Fibroblast of skin of right biceps (primary cell): Measurements from ENCODE around the gene RNASE7.
"Not testable (repeated sequence)": the region's sequence is repeated elsewhere in the genome, so short reads cannot be mapped to it uniquely, and the experiment has no call there.

Experiments used
- DNase-seq: peaks from one replicate; pipeline ENCODE4 v3.0.0-alpha.2; 2013

RNASE7 gene

DNA sequence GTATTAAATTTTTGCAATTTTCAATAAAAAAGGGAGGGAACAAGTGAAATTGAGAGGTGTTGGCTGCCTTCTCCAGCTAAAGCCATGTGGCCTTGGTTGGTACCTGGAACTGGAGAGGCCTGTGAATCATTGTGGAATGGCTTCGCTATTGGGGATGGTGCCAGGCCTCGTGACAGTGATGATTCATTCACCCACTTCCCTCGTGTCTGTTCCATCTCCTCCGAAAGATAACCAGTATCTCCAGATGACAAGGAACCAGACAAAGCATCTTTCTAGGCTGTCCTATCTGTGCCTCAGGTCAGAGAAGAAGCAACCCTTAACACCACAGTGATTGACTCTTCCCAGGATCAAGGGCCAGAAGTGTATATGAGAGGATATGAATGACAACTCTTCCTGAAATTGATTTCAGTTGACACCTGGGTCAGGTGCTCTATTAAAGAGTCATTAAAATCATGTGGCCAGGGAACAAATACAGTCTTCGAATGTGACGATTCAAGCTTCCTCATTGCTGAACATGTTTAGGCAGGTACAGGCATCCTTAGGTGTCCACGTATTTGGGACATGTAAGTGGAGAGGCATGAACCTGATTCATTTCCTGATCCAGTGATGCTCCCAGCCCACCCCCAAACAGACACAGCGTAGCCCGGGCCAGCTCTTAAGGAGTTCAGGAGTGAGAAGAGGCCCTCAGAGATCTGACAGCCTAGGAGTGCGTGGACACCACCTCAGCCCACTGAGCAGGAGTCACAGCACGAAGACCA, at the start of gene RNASE7:
Gene RNASE7 (plus strand): TSS at position 687 of the 758 bp plus-strand sequence. CDS start 631 bp downstream, outside the sequence.
- peak; percentile 33 for DNase-seq

DNA sequence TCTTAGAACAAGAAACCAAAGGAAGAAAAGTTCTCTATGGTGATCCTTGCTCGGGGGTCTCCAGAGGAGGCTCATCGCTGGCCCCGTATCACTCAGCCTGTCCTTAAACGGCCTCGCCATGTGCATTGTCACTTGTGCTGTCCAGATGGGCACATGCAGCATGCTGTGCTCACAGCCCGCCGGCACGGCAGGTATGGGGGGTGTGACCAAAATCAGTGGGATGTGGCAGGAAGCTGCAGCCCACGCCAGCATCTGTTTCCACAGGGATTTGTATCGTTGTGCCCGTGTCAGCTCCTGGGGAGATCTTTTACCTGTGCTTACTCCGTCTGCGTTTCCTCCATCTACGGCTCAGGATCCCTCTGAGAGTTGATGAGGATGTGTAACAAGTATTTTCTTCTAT, 45.6 kb upstream of the RNASE7 start:
- DNase-seq, result no peak

DNA sequence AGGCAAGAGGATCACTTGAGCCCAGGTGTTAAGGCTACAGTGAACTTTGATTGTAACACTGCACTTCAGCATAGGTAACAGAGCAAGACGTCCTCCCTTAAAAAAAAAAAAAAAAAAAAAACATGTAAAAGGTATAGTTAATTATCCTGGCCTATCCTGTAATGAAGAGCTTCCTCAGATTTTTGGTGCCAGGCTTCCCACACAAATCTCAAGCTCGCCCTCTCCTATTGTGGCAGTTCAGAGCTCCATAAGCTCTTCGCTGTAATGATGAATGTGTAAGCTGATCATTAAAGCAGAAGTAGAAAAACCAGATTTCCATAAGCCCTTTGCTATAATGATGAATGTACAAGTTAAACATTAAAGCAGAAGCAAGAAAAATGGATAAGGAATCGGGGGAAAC, 45.0 kb upstream of the RNASE7 start:
- DNase-seq, result no peak

DNA sequence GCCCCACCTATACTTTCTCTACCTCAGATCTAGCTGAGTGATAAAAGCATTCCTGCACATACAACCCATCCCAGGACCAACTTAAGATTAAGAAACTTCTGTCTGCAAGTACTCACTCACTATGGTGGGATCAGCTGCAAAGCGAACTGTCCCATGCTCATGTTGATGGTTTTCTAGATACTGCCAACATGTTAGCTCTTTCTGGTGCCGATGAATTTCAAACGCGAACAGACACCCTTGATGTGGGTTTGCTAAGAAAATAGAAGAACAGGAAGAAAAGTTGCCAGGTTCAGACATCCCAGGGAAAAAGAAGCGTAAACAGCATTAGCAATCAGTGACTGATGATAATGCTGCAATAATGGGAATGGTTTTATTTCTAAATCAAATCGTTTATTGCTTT, 44.6 kb upstream of the RNASE7 start:
- no peak for DNase-seq

DNA sequence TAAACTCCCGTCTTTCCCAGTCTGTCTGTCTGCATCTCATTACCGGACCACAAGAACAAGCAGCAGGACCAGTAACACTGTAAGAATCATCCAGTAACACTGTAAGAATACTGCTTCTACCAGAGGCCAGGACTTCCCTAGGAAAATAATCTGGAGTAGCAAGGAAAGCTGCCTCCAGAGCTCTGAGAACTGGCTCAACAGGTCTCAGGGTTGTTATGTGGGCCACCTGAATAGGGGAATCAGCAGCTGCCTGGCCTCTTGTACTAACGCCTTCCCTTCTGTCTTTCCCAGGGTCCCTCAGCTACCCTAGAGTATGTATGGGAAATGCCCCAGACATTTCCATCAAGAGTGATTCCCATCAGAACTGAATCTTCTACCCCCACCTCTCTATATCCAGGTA, 44.0 kb upstream of the RNASE7 start:
- no peak for DNase-seq

- DNase-seq, result peak; percentile 78
Observed at GRCh38 chr14:20998674-20999366, 43.3 kb upstream of the RNASE7 start, which contains the start of gene SLC39A2. TSS of gene SLC39A2 (plus strand) at chr14:20999293. CDS start at chr14:20999447, 154 bp downstream.

DNA sequence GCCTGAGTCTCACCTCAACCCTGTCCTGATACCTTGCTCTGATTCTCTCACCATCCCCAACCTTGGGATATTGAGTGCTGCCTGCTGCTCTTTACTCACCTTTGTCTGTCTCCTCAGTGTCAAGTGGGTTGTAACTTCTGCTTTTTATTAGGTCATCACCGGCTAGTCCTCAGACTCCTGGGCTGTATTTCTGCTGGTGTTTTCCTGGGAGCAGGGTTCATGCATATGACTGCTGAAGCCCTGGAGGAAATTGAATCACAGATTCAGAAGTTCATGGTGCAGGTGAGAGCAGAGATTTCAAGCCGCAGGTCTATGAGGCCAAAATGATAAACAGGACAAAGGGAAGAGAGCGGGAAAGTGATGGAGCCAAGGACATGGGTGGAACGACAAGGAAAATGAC, 42.6 kb upstream of the RNASE7 start:
- no peak for DNase-seq

GRCh38 chr14:21001218-21001617, 40.9 kb upstream of the RNASE7 start:
- no peak for DNase-seq

- no peak for DNase-seq
Observed at GRCh38 chr14:21003788-21004346, 38.3 kb upstream of the RNASE7 start.

- not testable (repeated sequence) for DNase-seq
Observed at GRCh38 chr14:21009721-21010120, 32.4 kb upstream of the RNASE7 start.

GRCh38 chr14:21011136-21011535, 31.0 kb upstream of the RNASE7 start:
- no peak for DNase-seq

GRCh38 chr14:21014761-21015190, 27.4 kb upstream of the RNASE7 start:
- peak; percentile 77 for DNase-seq

DNA sequence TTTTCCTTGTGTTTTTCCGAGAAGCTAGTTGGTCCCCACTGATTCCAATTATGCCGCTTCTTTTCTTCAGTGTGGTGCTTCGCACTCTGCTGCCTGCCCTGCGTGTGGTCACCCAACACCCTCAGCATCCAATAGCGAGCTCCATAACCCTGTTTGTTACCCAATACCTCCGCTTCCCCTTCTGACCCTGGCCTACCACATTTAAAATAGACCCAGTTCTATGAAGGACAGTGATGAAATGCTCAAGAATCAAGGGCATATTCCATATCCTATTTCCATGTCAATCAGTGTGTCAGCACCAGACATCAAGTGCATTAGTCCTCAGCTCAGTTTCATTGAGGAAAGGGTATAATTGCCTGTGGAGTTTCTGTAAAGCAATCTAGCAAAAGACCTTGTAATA, 26.9 kb upstream of the RNASE7 start:
- DNase-seq, result no peak

GRCh38 chr14:21016413-21017190, 25.6 kb upstream of the RNASE7 start:
- no peak for DNase-seq

GRCh38 chr14:21017528-21018245, 24.5 kb upstream of the RNASE7 start:
- DNase-seq, result no peak

DNA sequence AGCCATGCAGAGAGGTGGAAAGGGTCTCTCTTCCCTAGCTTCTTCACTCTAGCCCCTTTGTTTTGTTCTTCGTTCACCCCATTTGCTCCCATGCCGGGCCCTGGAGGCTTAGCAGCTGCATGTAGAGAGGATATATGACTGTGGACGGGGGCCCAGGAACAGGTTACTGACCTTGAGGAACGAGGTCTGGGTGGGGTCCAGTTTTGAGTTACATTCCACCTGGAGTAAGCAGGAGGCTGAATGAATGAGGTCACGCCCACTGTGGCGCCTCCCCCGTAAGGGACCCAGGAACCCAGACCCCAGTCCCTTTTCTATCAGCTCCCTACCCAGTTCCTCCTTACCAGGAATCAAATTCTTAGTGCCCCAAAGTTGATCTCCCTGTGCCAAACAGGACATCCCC, 23.9 kb upstream of the RNASE7 start:
- DNase-seq, result no peak

DNA sequence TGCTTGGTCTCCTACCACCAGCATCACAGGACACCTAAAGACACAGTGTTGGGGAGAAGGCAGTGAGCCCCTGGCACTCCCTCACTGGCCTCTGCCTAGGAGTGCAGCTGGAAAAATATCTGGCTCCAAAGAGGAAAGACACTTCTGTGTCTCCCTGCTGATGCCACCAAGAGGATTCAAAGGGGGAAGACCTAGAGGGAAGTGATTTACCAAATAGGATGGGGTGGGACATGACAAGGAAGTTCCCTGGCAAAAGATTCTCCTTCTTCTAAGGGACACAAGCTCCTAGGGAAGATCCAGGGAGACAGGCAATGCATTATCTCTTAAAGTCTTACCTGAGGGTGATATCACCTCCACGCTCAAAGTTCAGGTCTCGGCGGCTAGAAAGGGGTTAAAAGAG, 23.4 kb upstream of the RNASE7 start:
- no peak for DNase-seq

GRCh38 chr14:21019366-21019765, 22.8 kb upstream of the RNASE7 start:
- peak; percentile 70 for DNase-seq

- no peak for DNase-seq
Observed at GRCh38 chr14:21020977-21021545, 21.1 kb upstream of the RNASE7 start.

DNA sequence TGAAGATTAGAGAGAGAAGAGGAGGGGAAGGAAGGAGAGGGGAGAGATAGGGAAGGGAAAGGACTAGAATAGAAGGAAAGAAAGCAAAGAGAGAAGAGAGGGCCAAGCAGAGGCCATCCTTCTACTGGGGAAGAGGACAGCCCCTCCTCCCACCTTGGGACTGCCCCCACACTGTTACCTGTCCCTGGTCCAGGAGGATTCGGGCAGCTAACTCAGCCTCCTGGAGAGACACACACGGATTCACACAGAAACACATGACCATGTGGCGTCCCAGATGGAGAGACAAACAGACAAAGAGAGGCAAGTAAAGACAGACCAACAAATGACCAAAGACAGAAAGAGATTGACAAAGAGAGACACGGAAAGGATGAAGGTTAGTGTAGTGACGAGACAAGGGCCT, 19.5 kb upstream of the RNASE7 start:
- DNase-seq, result no peak

DNA sequence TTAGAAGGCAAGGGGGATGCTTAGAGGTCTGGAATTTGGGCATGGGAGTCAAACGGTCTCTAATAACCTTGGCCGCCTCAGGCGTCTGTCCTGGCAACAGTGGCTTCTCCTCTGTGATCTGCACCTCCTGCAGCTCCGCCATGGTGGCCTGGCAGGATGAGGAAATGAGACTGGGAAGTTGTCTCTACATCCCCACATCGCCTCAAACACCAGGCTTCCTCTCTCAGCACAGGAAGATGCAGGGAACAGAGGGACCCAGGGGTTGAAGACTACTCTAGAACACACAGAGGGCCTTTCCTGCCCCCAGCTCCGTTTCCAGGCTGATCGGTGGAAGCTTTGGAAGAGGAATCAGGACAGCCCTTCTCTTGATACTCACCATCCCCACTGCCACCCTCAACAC, 19.0 kb upstream of the RNASE7 start:
- DNase-seq, result no peak
